Vagina (tissue), 2 donors: ENCODE results near the gene NT5C2.

Experiments used
- CTCF ChIP-seq, 3 experiments: fragments of 450-650 bp in 2 of 3; fragments of 200-600 bp in 1 of 3; sonication (generic) in 1 of 3; IDR thresholded peaks; one replicate each; pipeline ENCODE4 v1.5.1; 2017 to 2019; ENCODE audit warnings: antibody characterized with exemption in 3 of 3, mild to moderate bottlenecking in 2 of 3, moderate library complexity in 2 of 3
- POLR2A ChIP-seq, 2 donors: fragments of 450-650 bp; IDR thresholded peaks; one replicate each; pipeline ENCODE4 v1.6.1; 2017; ENCODE audit warnings: antibody characterized with exemption in 2 of 2, mild to moderate bottlenecking in 2 of 2, moderate library complexity in 2 of 2
- POLR2AphosphoS5 ChIP-seq, 2 donors: sonication (generic); formaldehyde crosslinking; IDR thresholded peaks; one replicate each; pipeline ENCODE4 v1.9.0; 2017; ENCODE audit warnings: antibody characterized with exemption in 2 of 2, mild to moderate bottlenecking in 2 of 2, low read depth in 1 of 2; ENCODE audit not compliant: insufficient read depth in 1 of 2

GRCh38 chr10:103072276-103072675, 120.8 kb downstream of the NT5C2 start:
- TF ChIP-seq POLR2A (IDR thresholded peaks at IDR 0.05) (no peak), CTCF (IDR thresholded peaks at IDR 0.05) (no peak), POLR2AphosphoS5 (IDR thresholded peaks at IDR 0.05; ENCODE audit: insufficient read depth in 1 of 2, low read depth in 1 of 2) (no peak)
